Upper lobe of left lung (tissue), 6 donors: ENCODE data around the gene DPCD. TPM values are rescaled to one million over a fixed set of nuclear protein-coding genes. Genes with fewer than 3 reads are reported as not detected.
A peak's percentile ranks its signal among the peaks of the same experiment; 100 is the strongest.

Experiments
- ATAC-seq, 2 donors: fragments of 200-7000 bp; cut with Tn5 transposase; one replicate each; pipeline ENCODE4 v1.9.1; 2022; ENCODE audit warnings: mild to moderate bottlenecking in 2 of 2, moderate library complexity in 2 of 2; ENCODE audit not compliant: low FRiP score in 2 of 2
- DNase-seq, 2 donors: peaks; one replicate each; pipeline ENCODE4 v3.0.0-alpha.2; 2019 to 2020
- H3K27ac ChIP-seq, 4 donors: fragments of 200-600 bp; sonication (generic); one replicate each; pipeline ENCODE4 v1.5.1; 2016 to 2019
- H3K27me3 ChIP-seq, 4 donors: fragments of 200-600 bp; sonication (generic); one replicate each; pipeline ENCODE4 v1.5.1; 2017 to 2019
- H3K36me3 ChIP-seq, 4 donors: fragments of 200-600 bp; sonication (generic); one replicate each; pipeline ENCODE4 v1.5.1; 2016 to 2019
- H3K4me1 ChIP-seq, 4 donors: fragments of 200-600 bp; sonication (generic); one replicate each; pipeline ENCODE4 v1.5.1; 2018 to 2019
- H3K4me3 ChIP-seq, 4 donors: fragments of 200-600 bp; sonication (generic); one replicate each; pipeline ENCODE4 v1.5.1; 2017 to 2019; ENCODE audit warnings: mild to moderate bottlenecking in 2 of 4, moderate library complexity in 1 of 4
- H3K9me3 ChIP-seq, 4 donors: fragments of 200-600 bp; sonication (generic); one replicate each; pipeline ENCODE4 v1.5.1; 2018 to 2019
- CTCF ChIP-seq, 6 experiments: fragments of 450-650 bp in 4 of 6; fragments of 200-600 bp in 2 of 6; sonication (generic) in 2 of 6; IDR thresholded peaks; one replicate each; pipeline ENCODE4 v1.5.1; 2016 to 2019; ENCODE audit warnings: antibody characterized with exemption in 6 of 6
- EP300 ChIP-seq, 4 donors: sonication (generic); formaldehyde crosslinking; IDR thresholded peaks; one replicate each; pipeline ENCODE4 v1.5.1; 2017; ENCODE audit warnings: antibody characterized with exemption in 4 of 4, control low read depth in 2 of 4
- POLR2A ChIP-seq, 4 donors: fragments of 450-650 bp; IDR thresholded peaks; one replicate each; pipeline ENCODE4 v1.5.1; 2016 to 2017; ENCODE audit warnings: antibody characterized with exemption in 4 of 4, mild to moderate bottlenecking in 2 of 4
- POLR2AphosphoS5 ChIP-seq, 2 donors: sonication (generic); formaldehyde crosslinking; IDR thresholded peaks; one replicate each; pipeline ENCODE4 v1.5.1; 2017; ENCODE audit warnings: antibody characterized with exemption in 2 of 2
- WGBS, 2 donors: methylation state at CpG; one replicate each; pipeline ENCODE4 v1.1.5; 2017 to 2018; 5-methylcytosine and 5-hydroxymethylcytosine counted together
- total RNA-seq, 6 donors: library from RNA; depleted of rRNA in 4 of 6; stranded (reverse); fragments of >200 nt in 4 of 6; gene quantifications; one replicate each; pipeline versions ENCODE4 v1.1.0 to v1.2.1, GENCODE V29; 2016 to 2021
- donor health status: DM: no; HTN: no; CAD: no; lungs with moderate emphysema.
- donor health status: DM: no; HTN: yes; CAD: no; lungs with severe emphysema.

DPCD gene
- total RNA-seq, 6 donors from 2014 or later = 3.7 to 36.2 (median 15.1) TPM

- DNase-seq = no peak
- TF ChIP-seq CTCF (IDR thresholded peaks at IDR 0.05) (no peak), POLR2A (IDR thresholded peaks at IDR 0.05) (no peak), POLR2AphosphoS5 (IDR thresholded peaks at IDR 0.05) (no peak), EP300 (IDR thresholded peaks at IDR 0.05) (no peak)
- H3K36me3 ChIP-seq = no peaks in the 10 kb centered on the region
- H3K27ac ChIP-seq = no peak overlapping the region
- H3K4me1 ChIP-seq = peaks cover 5 to 10% (median 8%) of the 10 kb centered on the region in 4 donors
- H3K9me3 ChIP-seq = no peaks in the 10 kb centered on the region
- 70 to 73% methylated on average over 8 to 11 of the region's 11 CpGs for WGBS, 2 donors
- no peak overlapping the region for H3K4me3 ChIP-seq
- peaks cover 0 to 30% (median 8%) of the 10 kb centered on the region in 4 donors for H3K27me3 ChIP-seq
- no peak for ATAC-seq
Observed at GRCh38 chr10:101563497-101564040, 24.6 kb upstream of the DPCD start.

- DNase-seq = peak in 1 of 2 donors; percentile 73
- no peak overlapping the region for H3K27ac ChIP-seq
- no peaks in the 10 kb centered on the region for H3K36me3 ChIP-seq
- H3K9me3 ChIP-seq = no peaks in the 10 kb centered on the region
- H3K27me3 ChIP-seq = peaks cover 0 to 39% (median 13%) of the 10 kb centered on the region in 4 donors
- WGBS, 2 donors = 83 to 88% methylated on average over 11 to 15 of the region's 15 CpGs
- TF ChIP-seq POLR2A (IDR thresholded peaks at IDR 0.05) (no peak), POLR2AphosphoS5 (IDR thresholded peaks at IDR 0.05) (no peak), EP300 (IDR thresholded peaks at IDR 0.05) (no peak), CTCF (IDR thresholded peaks at IDR 0.05) (no peak)
- no peak for ATAC-seq
- H3K4me3 ChIP-seq = no peak overlapping the region
- H3K4me1 ChIP-seq = peaks cover 7 to 13% (median 11%) of the 10 kb centered on the region in 4 donors
Observed at GRCh38 chr10:101564490-101564991, 23.6 kb upstream of the DPCD start.

- no peak for DNase-seq
- Histone ChIP-seq H3K27ac (no peak overlapping the region), H3K4me3 (no peak overlapping the region), H3K36me3 (no peaks in the 10 kb centered on the region), H3K27me3 (peaks cover 0 to 44% (median 16%) of the 10 kb centered on the region in 4 donors), H3K4me1 (peaks cover 16 to 22% (median 18%) of the 10 kb centered on the region in 4 donors), H3K9me3 (no peaks in the 10 kb centered on the region)
- no peak for ATAC-seq
- 82 to 83% methylated on average over 5 of the region's 5 CpGs for WGBS, 2 donors
- TF ChIP-seq CTCF (IDR thresholded peaks at IDR 0.05) = no peak
- TF ChIP-seq EP300 (IDR thresholded peaks at IDR 0.05) = no peak
- no peak for TF ChIP-seq POLR2A (IDR thresholded peaks at IDR 0.05)
- TF ChIP-seq POLR2AphosphoS5 (IDR thresholded peaks at IDR 0.05) = no peak
Observed at GRCh38 chr10:101565370-101565900, 22.7 kb upstream of the DPCD start.

- ATAC-seq = no peak
- H3K4me3 ChIP-seq = no peak overlapping the region
- peaks cover 20 to 27% (median 23%) of the 10 kb centered on the region in 4 donors for H3K4me1 ChIP-seq
- no peaks in the 10 kb centered on the region for H3K9me3 ChIP-seq
- WGBS, 2 donors = 66 to 74% methylated on average over 8 of the region's 8 CpGs
- TF ChIP-seq POLR2A (IDR thresholded peaks at IDR 0.05) (no peak), POLR2AphosphoS5 (IDR thresholded peaks at IDR 0.05) (no peak), CTCF (IDR thresholded peaks at IDR 0.05) (no peak), EP300 (IDR thresholded peaks at IDR 0.05) (no peak)
- no peak for DNase-seq
- no peaks in the 10 kb centered on the region for H3K36me3 ChIP-seq
- H3K27me3 ChIP-seq = peaks cover 0 to 44% (median 16%) of the 10 kb centered on the region in 4 donors
- no peak overlapping the region for H3K27ac ChIP-seq
Observed at GRCh38 chr10:101565936-101566332, 22.2 kb upstream of the DPCD start.
